Dendritic cell treated with granulocyte-macrophage colony-stimulating factor and Interleukin-4, amounts not matched to agents 40 ng/mL and 50 ng/mL, for 4 days (primary cell): ENCODE data around the gene VSTM2B.

Source experiments
- H3K27ac Mint-ChIP-seq: one replicate; pipeline ENCODE4 v1.8.0; 2022; ENCODE audit warnings: mild to moderate bottlenecking, mixed read lengths
- H3K27me3 Mint-ChIP-seq: one replicate; pipeline ENCODE4 v1.8.0; 2022; ENCODE audit warnings: mild to moderate bottlenecking, mixed read lengths
- H3K36me3 Mint-ChIP-seq: one replicate; pipeline ENCODE4 v1.8.0; 2022; ENCODE audit warnings: low read depth, mixed read lengths
- H3K4me1 Mint-ChIP-seq: one replicate; pipeline ENCODE4 v1.8.0; 2022; ENCODE audit warnings: low read depth, mixed read lengths
- H3K4me3 Mint-ChIP-seq: one replicate; pipeline ENCODE4 v1.8.0; 2022; ENCODE audit warnings: mild to moderate bottlenecking, moderate library complexity, mixed read lengths
- H3K9me3 Mint-ChIP-seq: one replicate; pipeline ENCODE4 v1.8.0; 2022; ENCODE audit warnings: mixed read lengths
- intact Hi-C: fragments of 100-400 bp; cut with micrococcal nuclease; formaldehyde crosslinking; loops from one replicate; pipeline ENCODE4 v1.15.0; 2022

The VSTM2B gene

GRCh38 chr19:29503140-29503758 lies 22.5 kb upstream of the VSTM2B start:
- Mint-ChIP-seq H3K27ac (no peak overlapping the region), H3K27me3 (no peaks in the 10 kb centered on the region), H3K36me3 (no peaks in the 10 kb centered on the region), H3K9me3 (no peaks in the 10 kb centered on the region), H3K4me1 (no peaks in the 10 kb centered on the region), H3K4me3 (no peak overlapping the region)
- intact Hi-C loops, result no loop called here

GRCh38 chr19:29503785-29504184 lies 22.0 kb upstream of the VSTM2B start:
- Mint-ChIP-seq H3K4me3 (no peak overlapping the region), H3K27me3 (no peaks in the 10 kb centered on the region), H3K27ac (no peak overlapping the region), H3K36me3 (no peaks in the 10 kb centered on the region), H3K4me1 (no peaks in the 10 kb centered on the region), H3K9me3 (no peaks in the 10 kb centered on the region)
- intact Hi-C loops, result no loop called here

GRCh38 chr19:29504454-29504853 lies 21.3 kb upstream of the VSTM2B start:
- Mint-ChIP-seq H3K4me1 (no peaks in the 10 kb centered on the region), H3K36me3 (no peaks in the 10 kb centered on the region), H3K27ac (no peak overlapping the region), H3K27me3 (no peaks in the 10 kb centered on the region), H3K9me3 (no peaks in the 10 kb centered on the region), H3K4me3 (no peak overlapping the region)
- intact Hi-C loops, result no loop called here

- intact Hi-C loops, result no loop called here
- no peak overlapping the region for H3K27ac Mint-ChIP-seq
- no peaks in the 10 kb centered on the region for H3K4me1 Mint-ChIP-seq
- no peaks in the 10 kb centered on the region for H3K27me3 Mint-ChIP-seq
- H3K4me3 Mint-ChIP-seq, result no peak overlapping the region
- H3K36me3 Mint-ChIP-seq, result no peaks in the 10 kb centered on the region
- no peaks in the 10 kb centered on the region for H3K9me3 Mint-ChIP-seq
Observed at GRCh38 chr19:29505097-29505824, 20.5 kb upstream of the VSTM2B start.

GRCh38 chr19:29506619-29506911 lies 19.2 kb upstream of the VSTM2B start:
- Mint-ChIP-seq H3K27ac (no peak overlapping the region), H3K9me3 (no peaks in the 10 kb centered on the region), H3K27me3 (no peaks in the 10 kb centered on the region), H3K36me3 (no peaks in the 10 kb centered on the region), H3K4me1 (no peaks in the 10 kb centered on the region), H3K4me3 (no peak overlapping the region)
- intact Hi-C loops, result no loop called here

- Mint-ChIP-seq H3K4me1 (no peaks in the 10 kb centered on the region), H3K27me3 (no peaks in the 10 kb centered on the region), H3K36me3 (no peaks in the 10 kb centered on the region), H3K4me3 (no peak overlapping the region), H3K9me3 (no peaks in the 10 kb centered on the region), H3K27ac (no peak overlapping the region)
- intact Hi-C loops, result no loop called here
Observed at GRCh38 chr19:29507081-29507860, 18.5 kb upstream of the VSTM2B start.

GRCh38 chr19:29508181-29508580 lies 17.6 kb upstream of the VSTM2B start:
- Mint-ChIP-seq H3K27ac (no peak overlapping the region), H3K4me1 (no peaks in the 10 kb centered on the region), H3K36me3 (no peaks in the 10 kb centered on the region), H3K27me3 (no peaks in the 10 kb centered on the region), H3K9me3 (no peaks in the 10 kb centered on the region), H3K4me3 (no peak overlapping the region)
- intact Hi-C loops, result no loop called here

GRCh38 chr19:29509456-29509855 lies 16.3 kb upstream of the VSTM2B start:
- Mint-ChIP-seq H3K9me3 (no peaks in the 10 kb centered on the region), H3K36me3 (no peaks in the 10 kb centered on the region), H3K4me1 (no peaks in the 10 kb centered on the region), H3K27me3 (no peaks in the 10 kb centered on the region), H3K27ac (no peak overlapping the region), H3K4me3 (no peak overlapping the region)
- intact Hi-C loops, result no loop called here

GRCh38 chr19:29510701-29511265 lies 15.0 kb upstream of the VSTM2B start:
- no peak overlapping the region for H3K27ac Mint-ChIP-seq
- no peaks in the 10 kb centered on the region for H3K4me1 Mint-ChIP-seq
- no peaks in the 10 kb centered on the region for H3K27me3 Mint-ChIP-seq
- H3K4me3 Mint-ChIP-seq, result no peak overlapping the region
- no peaks in the 10 kb centered on the region for H3K9me3 Mint-ChIP-seq
- intact Hi-C loops, result no loop called here
- no peaks in the 10 kb centered on the region for H3K36me3 Mint-ChIP-seq

- Mint-ChIP-seq H3K27me3 (no peaks in the 10 kb centered on the region), H3K4me1 (no peaks in the 10 kb centered on the region), H3K4me3 (no peak overlapping the region), H3K27ac (no peak overlapping the region), H3K9me3 (no peaks in the 10 kb centered on the region), H3K36me3 (no peaks in the 10 kb centered on the region)
- intact Hi-C loops, result no loop called here
Observed at GRCh38 chr19:29511768-29512167, 14.0 kb upstream of the VSTM2B start.

GRCh38 chr19:29512748-29513147 lies 13.0 kb upstream of the VSTM2B start:
- no peaks in the 10 kb centered on the region for H3K36me3 Mint-ChIP-seq
- intact Hi-C loops, result no loop called here
- no peaks in the 10 kb centered on the region for H3K9me3 Mint-ChIP-seq
- H3K4me3 Mint-ChIP-seq, result no peak overlapping the region
- no peaks in the 10 kb centered on the region for H3K4me1 Mint-ChIP-seq
- no peaks in the 10 kb centered on the region for H3K27me3 Mint-ChIP-seq
- H3K27ac Mint-ChIP-seq, result no peak overlapping the region

GRCh38 chr19:29514525-29515232 lies 11.1 kb upstream of the VSTM2B start:
- no peaks in the 10 kb centered on the region for H3K36me3 Mint-ChIP-seq
- H3K4me3 Mint-ChIP-seq, result no peak overlapping the region
- H3K9me3 Mint-ChIP-seq, result no peaks in the 10 kb centered on the region
- H3K27ac Mint-ChIP-seq, result no peak overlapping the region
- intact Hi-C loops, result no loop called here
- no peaks in the 10 kb centered on the region for H3K27me3 Mint-ChIP-seq
- no peaks in the 10 kb centered on the region for H3K4me1 Mint-ChIP-seq

- H3K27me3 Mint-ChIP-seq, result no peaks in the 10 kb centered on the region
- no peaks in the 10 kb centered on the region for H3K9me3 Mint-ChIP-seq
- H3K36me3 Mint-ChIP-seq, result no peaks in the 10 kb centered on the region
- intact Hi-C loops, result no loop called here
- H3K27ac Mint-ChIP-seq, result no peak overlapping the region
- H3K4me3 Mint-ChIP-seq, result no peak overlapping the region
- H3K4me1 Mint-ChIP-seq, result no peaks in the 10 kb centered on the region
Observed at GRCh38 chr19:29515233-29515619, 10.6 kb upstream of the VSTM2B start.
